Breast epithelium (tissue), 3 donors: ENCODE results near the gene PADI6.

Experiments
- POLR2A ChIP-seq: fragments of 450-650 bp; IDR thresholded peaks from one replicate; pipeline ENCODE4 v1.6.1; 2016; ENCODE audit warnings: antibody characterized with exemption, mild to moderate bottlenecking, moderate library complexity
- POLR2AphosphoS5 ChIP-seq, 3 donors: sonication (generic); formaldehyde crosslinking; IDR thresholded peaks; one replicate each; pipeline ENCODE4 v1.6.1; 2017; ENCODE audit warnings: antibody characterized with exemption in 3 of 3
- TF ChIP-seq, protein P1 (sequence below), 3 donors: fragments of 450-650 bp; IDR thresholded peaks; one replicate each; pipeline ENCODE4 v1.5.1; 2016 to 2017; ENCODE audit warnings: antibody characterized with exemption in 3 of 3, mild to moderate bottlenecking in 3 of 3, moderate library complexity in 3 of 3

DNA sequence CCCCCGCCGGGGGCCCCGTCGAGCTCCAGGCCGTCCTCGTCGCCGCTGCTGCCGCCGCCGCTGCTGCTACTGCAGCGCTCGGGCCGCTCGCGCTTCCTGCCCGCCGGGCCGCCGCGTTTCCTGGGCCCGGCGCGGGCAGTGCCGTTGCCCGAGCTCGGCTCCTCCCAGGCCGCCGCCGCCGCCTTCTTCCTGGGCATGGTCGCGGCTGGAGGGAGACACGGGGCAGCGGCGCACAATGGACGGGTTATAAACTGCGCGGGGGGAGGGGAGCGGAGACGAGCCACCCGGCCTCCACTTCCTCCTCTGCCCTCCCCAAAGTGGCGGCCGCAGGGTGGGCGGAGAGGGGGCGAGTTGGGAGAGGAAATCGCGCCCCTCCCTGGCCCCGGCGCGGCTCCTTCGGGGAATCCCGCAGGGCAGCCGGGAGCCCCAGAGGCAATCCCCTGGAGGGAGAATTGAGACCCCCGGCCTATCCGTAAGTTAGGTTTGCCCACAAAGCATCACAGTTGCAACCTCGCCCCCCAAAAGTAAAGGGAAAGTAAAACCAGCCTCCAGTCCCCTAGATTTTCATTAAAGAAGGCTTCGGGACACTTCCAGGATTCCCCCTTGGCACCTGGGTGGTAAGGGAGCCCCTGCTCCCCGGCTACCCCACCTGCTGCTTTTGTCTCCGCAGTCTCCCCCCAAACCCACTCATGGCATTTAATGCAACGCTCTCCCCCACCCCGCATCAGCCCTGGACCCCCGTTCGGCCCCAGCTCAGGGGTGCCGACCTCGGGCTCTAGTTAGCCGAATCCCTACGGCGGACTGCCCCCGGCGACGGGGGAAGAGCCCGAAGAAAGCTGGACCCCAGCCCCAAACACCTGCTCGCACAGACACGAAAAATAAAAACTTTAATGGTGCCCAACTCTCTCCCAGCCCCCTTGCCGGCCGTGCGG, 66.6 kb downstream of the PADI6 start:
- TF ChIP-seq POLR2A, result no peak
- TF ChIP-seq, protein P1, sequence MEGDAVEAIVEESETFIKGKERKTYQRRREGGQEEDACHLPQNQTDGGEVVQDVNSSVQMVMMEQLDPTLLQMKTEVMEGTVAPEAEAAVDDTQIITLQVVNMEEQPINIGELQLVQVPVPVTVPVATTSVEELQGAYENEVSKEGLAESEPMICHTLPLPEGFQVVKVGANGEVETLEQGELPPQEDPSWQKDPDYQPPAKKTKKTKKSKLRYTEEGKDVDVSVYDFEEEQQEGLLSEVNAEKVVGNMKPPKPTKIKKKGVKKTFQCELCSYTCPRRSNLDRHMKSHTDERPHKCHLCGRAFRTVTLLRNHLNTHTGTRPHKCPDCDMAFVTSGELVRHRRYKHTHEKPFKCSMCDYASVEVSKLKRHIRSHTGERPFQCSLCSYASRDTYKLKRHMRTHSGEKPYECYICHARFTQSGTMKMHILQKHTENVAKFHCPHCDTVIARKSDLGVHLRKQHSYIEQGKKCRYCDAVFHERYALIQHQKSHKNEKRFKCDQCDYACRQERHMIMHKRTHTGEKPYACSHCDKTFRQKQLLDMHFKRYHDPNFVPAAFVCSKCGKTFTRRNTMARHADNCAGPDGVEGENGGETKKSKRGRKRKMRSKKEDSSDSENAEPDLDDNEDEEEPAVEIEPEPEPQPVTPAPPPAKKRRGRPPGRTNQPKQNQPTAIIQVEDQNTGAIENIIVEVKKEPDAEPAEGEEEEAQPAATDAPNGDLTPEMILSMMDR (IDR thresholded peaks at IDR 0.05), result no peak
- no peak for TF ChIP-seq POLR2AphosphoS5 (IDR thresholded peaks at IDR 0.05)
